Measurements from ENCODE around the gene C19orf25.
"Not testable (repeated sequence)": the region's sequence is repeated elsewhere in the genome, so short reads cannot be mapped to it uniquely, and the experiment has no call there.

Gene C19orf25

GRCh38 chr19:1495051-1495798, 16.2 kb upstream of the C19orf25 start:
- no peak for DNase-seq

DNA sequence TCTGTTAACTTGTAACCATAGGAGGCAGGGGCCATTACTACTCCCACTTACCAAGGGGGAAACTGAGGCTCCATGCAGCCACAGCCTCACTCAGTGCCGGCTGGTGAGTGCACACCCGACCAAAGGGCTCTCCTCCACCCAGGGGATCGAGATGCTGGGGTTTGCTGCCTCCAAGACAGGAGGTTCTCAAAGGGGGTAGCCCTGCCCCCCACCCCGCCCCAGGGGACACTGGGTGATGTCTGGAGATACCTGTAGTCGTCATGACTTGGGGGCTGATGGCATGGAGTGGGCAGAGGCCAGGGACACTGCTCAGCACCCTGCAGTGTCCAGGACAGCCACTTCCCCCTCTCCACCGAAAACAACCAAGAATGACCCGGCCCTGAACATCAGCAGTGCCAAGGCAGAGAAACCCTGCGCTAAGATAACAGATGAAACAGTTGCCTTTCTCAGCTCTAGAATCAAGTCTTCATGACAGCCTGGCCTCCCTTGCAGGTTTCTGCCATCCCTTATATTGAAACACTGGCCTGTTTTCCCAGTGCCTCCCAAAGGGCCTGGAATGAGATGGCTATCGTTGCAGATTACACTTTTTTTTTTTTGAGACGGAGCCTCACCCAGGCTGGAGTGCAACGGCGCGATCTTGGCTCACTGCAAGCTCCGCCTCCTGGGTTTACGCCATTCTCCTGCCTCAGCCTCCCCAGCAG, 15.2 kb upstream of the C19orf25 start:
- no peak for DNase-seq

- no peak for DNase-seq
Observed at GRCh38 chr19:1492474-1493006, 13.5 kb upstream of the C19orf25 start.

GRCh38 chr19:1491849-1492170, 12.8 kb upstream of the C19orf25 start:
- no peak for DNase-seq

DNA sequence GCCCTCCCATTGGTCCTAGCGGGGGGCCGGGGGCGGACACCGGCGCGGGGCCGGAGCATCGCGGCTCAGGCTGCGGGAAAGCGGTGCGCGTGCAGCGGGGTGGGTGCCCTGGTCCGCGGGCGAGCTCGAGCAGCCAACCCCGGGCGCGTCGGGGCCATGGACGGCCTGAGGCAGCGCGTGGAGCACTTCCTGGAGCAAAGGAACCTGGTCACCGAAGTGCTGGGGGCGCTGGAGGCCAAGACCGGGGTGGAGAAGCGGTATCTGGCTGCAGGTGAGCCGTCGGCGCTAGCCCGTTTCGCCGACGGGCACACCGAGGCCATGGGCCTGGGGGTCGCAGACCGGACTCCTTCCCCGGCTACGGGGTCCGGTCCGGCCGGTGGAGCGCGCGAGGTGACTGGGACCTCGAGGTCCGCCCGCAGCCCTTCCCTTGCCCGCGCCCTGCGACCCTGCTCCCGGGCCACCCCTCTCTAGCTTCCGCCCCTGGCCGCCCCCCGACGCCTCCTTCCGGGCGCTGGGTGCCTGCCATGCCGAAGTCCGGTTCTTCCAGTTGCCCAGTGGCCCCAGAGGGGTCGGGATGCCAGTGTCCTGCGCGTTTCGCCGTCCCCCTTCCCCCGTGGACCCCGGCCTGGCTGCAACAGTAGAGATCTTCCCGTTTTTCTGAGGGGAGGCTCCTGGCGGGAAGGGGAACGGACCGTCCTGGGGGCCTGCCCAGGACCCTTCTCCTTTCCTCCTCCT, 12.3 kb upstream of the C19orf25 start, which contains the start of gene REEP6:
Gene REEP6, plus strand, starts transcription at position 68 of the 735 bp plus-strand sequence. Its CDS starts 89 bp downstream, at position 157.
- no peak for DNase-seq

DNA sequence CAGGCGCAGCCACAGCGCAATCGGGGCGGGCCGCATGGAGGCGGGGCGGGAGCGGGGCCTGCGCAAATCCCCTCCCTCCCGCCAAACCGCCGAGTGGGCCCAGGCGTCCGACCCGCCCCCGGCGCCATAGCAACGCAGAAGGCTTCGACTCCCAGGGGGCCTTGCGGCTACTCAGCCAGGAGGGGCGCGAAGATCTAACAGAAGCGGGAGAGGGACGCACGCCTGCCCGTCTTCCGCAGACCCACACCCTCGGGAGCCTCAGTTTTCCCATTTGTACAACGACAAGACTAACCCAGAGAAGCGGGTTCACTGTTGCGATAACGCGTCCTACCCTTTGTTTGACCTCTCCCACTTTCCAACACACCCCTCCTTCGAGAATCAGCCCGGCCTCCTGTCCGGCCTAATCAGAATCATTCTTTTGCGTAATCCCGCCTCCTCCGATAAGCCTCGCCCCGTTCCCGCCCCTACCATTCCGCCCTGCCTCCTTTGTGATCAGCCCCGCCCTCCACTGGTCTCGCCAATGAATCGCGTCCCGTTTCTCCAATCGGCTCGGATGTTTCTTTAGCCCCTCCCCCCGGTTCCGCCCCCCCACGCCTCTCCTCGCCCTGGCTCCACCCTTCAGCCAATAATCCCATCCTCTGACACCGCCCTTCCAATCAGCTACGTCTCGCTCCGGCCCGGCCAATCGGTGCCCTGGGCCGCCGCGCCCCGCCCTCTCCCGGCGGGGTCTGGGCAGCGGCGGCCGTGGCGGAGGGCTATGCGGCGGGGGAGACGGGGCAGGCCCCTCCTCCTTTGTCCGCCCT, 11.5 kb upstream of the C19orf25 start, which contains the start of gene PCSK4:
Gene PCSK4, minus strand, starts transcription at position 40 of the 803 bp plus-strand sequence. Its CDS starts 4 bp downstream, at position 36.
- DNase-seq: peak; percentile 98

DNA sequence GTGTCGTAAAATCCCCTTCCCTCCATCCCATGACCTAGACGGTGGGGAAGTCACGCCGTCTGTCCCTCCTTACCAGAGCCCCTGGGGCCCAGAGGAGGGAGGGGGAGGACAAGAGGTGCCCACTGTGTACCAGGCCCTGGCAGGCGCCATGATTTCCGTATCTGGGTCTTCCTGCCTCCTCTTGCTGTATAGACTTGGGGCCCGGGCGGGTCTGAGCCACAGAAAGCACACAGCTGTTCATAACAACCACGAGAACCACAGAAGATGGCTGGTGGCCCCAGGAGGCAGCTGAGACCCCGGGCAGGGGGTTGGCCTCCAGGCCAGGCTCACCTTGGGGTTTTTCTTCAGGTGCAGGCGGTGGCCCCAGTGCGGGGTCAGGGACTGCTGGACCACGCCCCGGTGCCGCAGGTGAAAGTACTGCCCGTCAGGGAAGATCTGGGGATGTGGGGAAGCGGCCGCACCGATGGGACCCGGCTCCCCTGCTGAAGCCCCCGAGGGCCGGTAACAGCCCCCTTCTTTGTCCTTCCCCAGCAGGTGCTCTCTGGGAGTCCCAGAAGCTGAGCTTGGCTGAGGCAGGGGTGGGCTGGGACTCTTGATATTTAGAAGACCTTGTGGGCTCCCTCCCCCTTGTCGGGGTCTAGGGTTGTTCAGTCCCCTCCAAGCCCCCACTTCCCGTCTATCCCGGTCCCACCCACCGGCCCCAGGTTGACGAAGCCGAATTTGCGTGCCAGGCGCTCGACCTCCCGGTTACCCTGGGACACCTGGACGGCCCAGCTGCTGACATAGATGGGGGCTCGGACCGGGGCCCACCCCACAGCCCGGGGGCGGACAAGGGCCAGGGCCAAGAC, 10.7 kb upstream of the C19orf25 start:
- no peak for DNase-seq

DNA sequence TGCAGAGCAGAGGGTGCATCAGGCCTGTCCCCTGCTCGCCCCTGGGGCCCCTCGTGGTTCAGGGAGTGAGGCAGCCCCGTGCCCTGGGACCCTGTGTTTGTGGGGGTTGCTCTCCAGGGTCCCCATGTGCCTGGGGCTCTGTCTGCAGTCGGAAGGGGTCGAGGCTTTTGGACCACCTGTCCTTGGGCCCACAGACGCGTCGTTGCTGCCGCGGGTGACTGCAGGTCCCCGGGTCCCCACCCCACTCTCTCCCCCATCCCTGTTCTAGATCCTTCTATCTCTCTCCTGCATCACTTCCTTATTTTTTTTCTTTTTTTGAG, 9.2 kb upstream of the C19orf25 start:
- no peak for DNase-seq

DNA sequence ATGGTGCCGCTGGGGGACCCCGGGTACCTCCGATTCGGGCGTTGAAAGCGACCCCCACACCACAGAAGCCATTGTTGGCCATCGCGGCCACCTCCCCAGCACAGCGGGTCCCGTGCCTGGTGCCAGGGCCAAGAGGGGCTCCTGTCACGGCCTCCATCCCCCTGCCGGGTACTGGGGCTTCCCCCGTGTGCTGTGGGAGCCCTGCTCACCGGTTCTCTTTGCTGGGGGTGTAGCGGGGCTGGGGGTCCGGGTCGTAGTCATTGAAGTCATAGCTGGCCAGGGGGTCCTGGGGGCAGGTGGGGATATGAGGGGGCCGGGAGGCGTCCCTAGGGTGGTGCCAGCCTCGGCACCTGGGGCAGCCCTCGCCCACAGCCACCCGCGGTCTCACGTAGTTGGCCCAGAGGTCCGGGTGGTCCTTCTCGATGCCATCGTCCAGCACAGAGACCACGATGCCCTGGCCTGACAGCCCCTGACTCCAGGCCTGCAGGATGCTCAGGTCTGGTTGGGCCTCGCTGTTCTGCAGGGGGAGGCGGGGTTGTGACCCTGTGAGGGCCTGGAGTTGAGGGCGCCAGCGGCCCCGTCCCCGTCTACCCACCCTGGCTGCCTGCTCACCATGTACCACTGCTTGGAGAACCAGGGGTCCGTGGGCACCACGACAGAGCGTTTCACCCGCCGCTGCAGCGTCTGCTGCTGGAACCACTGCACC, 8.7 kb upstream of the C19orf25 start:
- DNase-seq: no peak

DNA sequence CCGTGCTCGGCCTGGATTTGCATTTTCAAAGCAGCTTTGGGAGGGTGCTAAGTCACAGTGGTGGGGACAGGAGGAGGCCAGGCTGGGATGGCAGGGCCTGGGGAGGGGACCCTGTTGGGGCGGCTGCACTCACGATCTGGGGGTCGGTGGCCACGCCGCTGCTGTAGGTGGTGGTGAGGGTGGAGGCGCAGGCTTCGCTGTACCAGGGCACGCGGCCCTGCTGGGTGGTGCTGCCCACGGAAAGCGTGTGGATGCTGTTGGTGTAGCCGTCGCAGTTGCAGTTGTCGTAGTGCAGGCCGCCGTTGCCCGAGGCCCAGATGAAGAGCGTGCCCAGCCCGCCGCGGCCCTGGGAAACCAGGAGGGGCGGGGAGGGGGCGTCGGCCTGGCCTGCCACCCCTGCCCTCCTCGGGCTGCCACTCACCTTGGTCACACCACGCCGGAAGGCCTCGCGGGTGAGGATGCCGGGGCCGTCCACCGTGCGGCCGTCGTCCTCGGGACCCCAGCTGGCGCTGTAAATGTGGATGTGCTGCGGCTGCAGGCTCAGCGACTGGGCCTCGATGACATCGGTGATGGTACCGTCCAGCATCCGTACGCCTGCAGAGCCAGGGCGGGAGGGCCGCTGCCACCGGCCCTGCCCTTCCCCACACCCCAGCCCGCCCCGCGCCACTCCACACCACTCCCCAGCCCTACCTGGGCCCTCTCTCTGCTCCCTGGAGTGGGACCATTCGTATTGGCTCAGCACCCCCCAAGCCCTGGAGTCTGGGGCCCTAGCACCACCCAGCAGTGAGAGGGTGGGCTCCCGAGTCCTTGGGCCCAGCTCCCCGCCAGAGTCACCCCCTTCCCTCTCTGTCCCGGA, 7.9 kb upstream of the C19orf25 start:
- no peak for DNase-seq

GRCh38 chr19:1483979-1484428, 5.0 kb upstream of the C19orf25 start:
- no peak for DNase-seq

DNA sequence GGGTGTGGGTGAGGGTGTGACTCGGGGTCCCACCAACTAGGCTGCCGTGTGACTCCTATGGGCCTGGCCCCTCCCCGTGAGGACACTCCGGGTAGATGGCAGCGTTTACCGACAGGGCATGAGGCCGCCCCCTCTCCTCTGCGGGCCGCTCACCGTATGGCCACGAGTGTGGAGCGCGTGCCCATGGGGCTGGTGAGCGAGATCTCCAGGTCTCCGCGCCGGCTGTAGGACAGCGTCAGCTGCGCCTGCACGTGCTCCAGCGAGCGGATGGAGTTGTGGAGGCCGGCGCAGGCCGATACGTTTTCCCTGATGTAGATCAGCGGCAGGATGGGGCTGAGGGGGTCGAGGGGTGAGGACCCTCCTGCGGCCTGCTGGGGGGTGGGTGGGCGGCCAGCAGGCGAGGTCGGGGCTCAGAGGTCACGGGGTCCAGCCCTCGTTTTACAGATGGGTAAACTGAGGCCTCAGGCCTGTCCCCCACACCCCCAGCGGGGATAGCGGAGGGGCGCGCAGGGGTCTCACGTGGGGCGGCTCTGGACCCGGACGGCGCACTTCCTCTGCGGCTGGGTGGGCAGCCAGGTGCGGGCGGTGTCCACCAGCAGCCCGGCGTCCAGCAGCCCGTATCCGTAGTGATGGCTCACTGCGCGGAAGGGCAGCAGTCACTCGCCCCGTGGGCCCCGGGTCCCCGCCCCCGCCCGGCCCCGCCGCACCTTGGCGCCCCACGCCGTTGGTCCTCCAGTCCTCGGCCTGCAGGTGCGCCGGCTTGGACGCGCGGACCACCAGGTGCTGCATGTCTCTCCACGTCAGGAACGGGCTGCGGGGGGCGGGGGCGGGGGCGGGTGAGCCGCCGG, 4.3 kb upstream of the C19orf25 start:
- no peak for DNase-seq

DNA sequence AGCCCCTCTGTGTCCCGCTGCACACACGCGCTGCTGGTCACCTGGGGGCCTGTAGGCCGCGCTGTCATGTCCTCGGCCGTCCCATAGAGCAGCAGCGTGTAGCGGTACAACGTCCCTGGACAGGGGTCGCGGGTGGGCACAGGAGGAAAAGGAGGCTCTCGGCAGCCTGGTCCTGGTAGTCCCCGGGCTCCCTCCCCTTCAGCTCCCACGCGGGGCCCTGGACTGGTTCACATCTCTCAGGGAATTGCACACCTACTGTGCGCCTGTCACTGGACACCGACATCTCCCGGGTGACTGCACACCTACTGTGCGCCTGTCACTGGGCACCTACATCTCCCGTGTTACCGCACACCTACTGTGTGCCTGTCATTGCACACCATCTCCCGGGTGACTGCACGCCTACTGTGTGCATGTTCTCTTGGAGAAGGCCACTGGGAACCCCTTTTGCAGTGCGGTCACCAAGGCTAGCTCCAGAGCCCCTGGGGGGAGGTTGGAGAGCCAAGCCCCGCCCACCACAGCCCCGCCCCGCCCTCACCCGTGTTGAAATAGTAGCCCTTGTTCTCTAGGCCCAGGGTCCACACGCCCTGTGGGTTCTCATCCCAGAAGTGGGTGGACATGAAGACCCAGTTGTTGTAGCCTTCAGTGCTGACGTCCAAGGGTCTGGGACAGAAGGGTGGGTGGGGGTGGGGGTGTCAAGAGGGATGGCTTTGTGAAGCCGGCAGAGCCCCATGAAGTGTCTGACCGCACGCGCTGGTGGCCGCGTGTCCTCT, 3.5 kb upstream of the C19orf25 start:
- no peak for DNase-seq

DNA sequence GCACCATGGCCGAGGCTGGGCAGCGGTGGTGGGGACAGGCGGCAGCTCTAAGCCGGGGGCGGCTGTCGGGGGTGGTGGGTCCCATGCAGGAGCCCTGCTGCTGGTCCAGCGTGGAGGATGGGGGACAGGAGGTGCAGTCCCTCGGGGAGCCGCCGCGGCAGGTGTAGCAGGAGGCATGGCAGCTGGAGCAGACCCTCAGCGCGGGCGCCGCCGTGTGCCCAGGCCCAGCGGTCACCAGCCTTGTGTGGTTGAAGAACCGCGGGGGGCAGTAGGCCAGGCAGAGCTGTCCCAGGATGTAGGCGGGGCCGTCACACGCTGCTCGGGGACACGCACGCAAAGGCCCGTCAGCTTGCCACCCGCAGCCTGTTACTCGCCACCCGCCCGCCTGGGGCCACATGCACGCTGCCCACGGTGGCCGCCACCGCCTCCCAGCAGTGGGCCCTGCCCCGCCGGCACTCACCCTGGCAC, 2.9 kb upstream of the C19orf25 start:
- no peak for DNase-seq

DNA sequence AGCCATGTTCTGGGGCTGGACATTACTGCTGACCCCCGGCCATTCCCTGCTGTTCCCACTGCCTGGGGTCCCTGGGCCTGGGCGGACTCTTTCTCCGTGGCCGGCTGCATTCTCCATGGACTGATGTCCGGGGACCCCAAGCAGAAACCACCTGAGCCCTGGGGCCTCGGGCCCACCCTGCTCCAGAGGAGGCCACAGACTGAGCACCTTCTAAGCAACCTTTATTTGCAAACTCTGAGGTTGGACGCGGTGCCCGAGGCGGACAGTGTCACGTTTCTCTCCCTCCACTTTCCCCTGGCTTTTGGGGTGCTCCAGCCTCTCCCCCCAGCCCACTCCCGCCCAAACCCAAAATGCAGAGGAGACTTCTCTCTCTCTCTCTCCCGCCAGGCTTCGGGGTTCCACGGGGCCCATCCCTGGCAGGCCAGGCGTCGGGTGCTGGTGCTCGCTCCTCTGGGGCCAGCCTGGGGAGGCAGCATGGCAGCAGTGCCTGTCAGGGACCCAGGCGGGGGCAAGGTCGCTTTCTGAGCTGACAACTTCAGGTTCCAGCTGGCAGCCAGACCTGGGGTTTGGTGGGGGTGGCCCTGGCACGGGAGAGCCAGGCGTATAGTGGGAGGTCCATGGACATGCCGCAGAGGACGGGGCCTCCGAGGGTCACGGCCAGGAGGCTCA, 2.3 kb upstream of the C19orf25 start:
- DNase-seq: no peak

DNA sequence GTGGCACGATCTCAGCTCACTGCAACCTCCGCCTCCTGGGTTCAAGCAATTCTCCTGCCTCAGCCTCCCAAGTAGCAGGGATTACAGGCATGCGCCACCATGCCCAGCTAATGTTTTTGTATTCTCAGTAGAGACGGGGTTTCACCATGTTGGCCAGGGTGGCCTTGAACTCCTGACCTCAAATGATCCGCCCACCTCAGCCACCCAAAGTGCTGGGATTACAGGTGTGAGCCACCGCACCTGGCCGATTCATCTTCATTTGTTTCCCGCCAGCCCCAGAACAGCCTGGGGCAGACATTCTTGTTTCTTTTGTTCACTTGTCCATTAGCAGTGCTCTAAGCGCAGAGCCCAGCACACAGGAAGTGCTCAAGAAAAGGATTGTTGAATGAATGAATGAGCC, 2.0 kb downstream of the C19orf25 start:
- not testable (repeated sequence) for DNase-seq

GRCh38 chr19:1475751-1476437, 3.1 kb downstream of the C19orf25 start:
- DNase-seq: no peak

Data from activated CD4-positive, alpha-beta T cell treated with anti-CD3 and anti-CD28 coated beads for 1 hour (primary cell).